Hepatocyte (in vitro differentiated cells): ENCODE data around the gene BMP7.

Experiments
- CTCF ChIP-seq: fragments of 200-600 bp; sonication (generic); IDR thresholded peaks from 2 replicates; pipeline ENCODE4 v1.5.1; 2016; ENCODE audit warnings: antibody characterized with exemption, mild to moderate bottlenecking; ENCODE audit not compliant: poor library complexity
- EZH2 ChIP-seq: fragments of 200-600 bp; sonication (generic); IDR thresholded peaks from 2 replicates; pipeline ENCODE4 v1.6.1; 2016; ENCODE audit warnings: antibody characterized with exemption, mild to moderate bottlenecking, borderline replicate concordance

- no peak for TF ChIP-seq CTCF
- TF ChIP-seq EZH2: no peak
These were observed 107.1 kb downstream of the BMP7 start for GRCh38 chr20:57159193-57159851.
